ENCODE data around the gene GPRASP2. TPM values are rescaled to one million over a fixed set of nuclear protein-coding genes. Genes with fewer than 3 reads are reported as not detected.

The GPRASP2 gene
- total RNA-seq, 1 experiment from 2014 or later = 7.4 TPM

DNA sequence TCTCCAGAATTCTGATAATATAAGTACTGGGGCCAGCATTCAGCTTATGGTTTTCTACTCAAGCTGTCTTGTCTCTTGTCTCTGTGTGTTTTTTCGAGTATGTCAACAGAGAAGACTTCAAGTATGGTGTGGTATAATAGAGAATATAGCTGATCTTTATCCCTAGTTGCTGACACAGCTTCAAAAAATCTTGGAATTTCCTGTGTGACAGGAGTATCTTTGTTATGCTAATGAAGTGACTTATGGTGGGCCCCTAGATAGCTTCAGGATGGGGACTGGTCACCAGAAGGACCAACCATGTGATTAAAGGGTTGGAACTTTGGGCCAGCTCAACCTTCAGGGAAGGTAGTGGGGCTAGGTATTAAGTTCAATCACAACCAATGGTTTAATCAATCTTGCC, 11.2 kb downstream of the GPRASP2 start:
- ATAC-seq (no peak), DNase-seq (ENCODE audit: low read depth, low spot score) (no peak)
- H3K36me3 ChIP-seq (ENCODE audit: control insufficient read depth, insufficient read depth, low read length) = no peaks in the 10 kb centered on the region
- intact Hi-C loops (cut with micrococcal nuclease; ENCODE audit: unreplicated experiment) (loop anchor here (10.0 kb wide), 1 partner anchor 111 kb away; no protein-coding TSS in a partner anchor), in situ Hi-C loops (cut with HindIII; ENCODE audit: low pct_unique_long_range_greater_than_20kb, low sequenced_read_pairs) (no loop called here)
- H3K27me3 ChIP-seq (ENCODE audit: control insufficient read depth, insufficient read depth, low read length) = no peaks in the 10 kb centered on the region
- ChIA-PET CTCF (no interaction called here), POLR2A (no interaction called here)
- H3K27ac ChIP-seq (ENCODE audit: low read length) = no peak overlapping the region
- no peaks in the 10 kb centered on the region for H3K9me3 ChIP-seq (ENCODE audit: control insufficient read depth, insufficient read depth, low read depth, low read length)
- BruUV-seq (replicated peaks) = no TSS peak
- TF ChIP-seq, protein P1, sequence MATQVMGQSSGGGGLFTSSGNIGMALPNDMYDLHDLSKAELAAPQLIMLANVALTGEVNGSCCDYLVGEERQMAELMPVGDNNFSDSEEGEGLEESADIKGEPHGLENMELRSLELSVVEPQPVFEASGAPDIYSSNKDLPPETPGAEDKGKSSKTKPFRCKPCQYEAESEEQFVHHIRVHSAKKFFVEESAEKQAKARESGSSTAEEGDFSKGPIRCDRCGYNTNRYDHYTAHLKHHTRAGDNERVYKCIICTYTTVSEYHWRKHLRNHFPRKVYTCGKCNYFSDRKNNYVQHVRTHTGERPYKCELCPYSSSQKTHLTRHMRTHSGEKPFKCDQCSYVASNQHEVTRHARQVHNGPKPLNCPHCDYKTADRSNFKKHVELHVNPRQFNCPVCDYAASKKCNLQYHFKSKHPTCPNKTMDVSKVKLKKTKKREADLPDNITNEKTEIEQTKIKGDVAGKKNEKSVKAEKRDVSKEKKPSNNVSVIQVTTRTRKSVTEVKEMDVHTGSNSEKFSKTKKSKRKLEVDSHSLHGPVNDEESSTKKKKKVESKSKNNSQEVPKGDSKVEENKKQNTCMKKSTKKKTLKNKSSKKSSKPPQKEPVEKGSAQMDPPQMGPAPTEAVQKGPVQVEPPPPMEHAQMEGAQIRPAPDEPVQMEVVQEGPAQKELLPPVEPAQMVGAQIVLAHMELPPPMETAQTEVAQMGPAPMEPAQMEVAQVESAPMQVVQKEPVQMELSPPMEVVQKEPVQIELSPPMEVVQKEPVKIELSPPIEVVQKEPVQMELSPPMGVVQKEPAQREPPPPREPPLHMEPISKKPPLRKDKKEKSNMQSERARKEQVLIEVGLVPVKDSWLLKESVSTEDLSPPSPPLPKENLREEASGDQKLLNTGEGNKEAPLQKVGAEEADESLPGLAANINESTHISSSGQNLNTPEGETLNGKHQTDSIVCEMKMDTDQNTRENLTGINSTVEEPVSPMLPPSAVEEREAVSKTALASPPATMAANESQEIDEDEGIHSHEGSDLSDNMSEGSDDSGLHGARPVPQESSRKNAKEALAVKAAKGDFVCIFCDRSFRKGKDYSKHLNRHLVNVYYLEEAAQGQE (IDR thresholded peaks at IDR 0.05; ENCODE audit: insufficient read depth in 1 of 2, low read depth in 2 of 2, low read length in 1 of 2) = no peak
- no peak for TF ChIP-seq SIN3A (IDR thresholded peaks at IDR 0.05; ENCODE audit: borderline replicate concordance, insufficient read depth, low read depth, low read length)
- TF ChIP-seq TCF7L2 (IDR thresholded peaks at IDR 0.05; ENCODE audit: low read depth, low read length) = no peak
- no peak for TF ChIP-seq CTCF (IDR thresholded peaks at IDR 0.05)
- no peak for TF ChIP-seq POLR2AphosphoS5 (IDR thresholded peaks at IDR 0.05; ENCODE audit: low read depth, low read length)
- peaks cover 3% of the 10 kb centered on the region; the same call in 1 of the 2 replicates for H3K4me1 ChIP-seq (ENCODE audit: control insufficient read depth, insufficient read depth, low read length)
- no peak overlapping the region for H3K4me3 ChIP-seq (ENCODE audit: low read depth in 2 of 2, low read length in 2 of 2)

GRCh38 chrX:102727761-102728160, 15.5 kb downstream of the GPRASP2 start:
- no peak for DNase-seq (ENCODE audit: low read depth, low spot score)
- TF ChIP-seq TCF7L2 (IDR thresholded peaks at IDR 0.05; ENCODE audit: low read depth, low read length) (no peak), POLR2AphosphoS5 (IDR thresholded peaks at IDR 0.05; ENCODE audit: low read depth, low read length) (no peak), CTCF (IDR thresholded peaks at IDR 0.05) (no peak), SIN3A (IDR thresholded peaks at IDR 0.05; ENCODE audit: borderline replicate concordance, insufficient read depth, low read depth, low read length) (no peak)
- TF ChIP-seq, protein P1 (IDR thresholded peaks at IDR 0.05; ENCODE audit: insufficient read depth in 1 of 2, low read depth in 2 of 2, low read length in 1 of 2) = no peak
- no TSS peak for BruUV-seq (replicated peaks)
- Histone ChIP-seq H3K36me3 (ENCODE audit: control insufficient read depth, insufficient read depth, low read length) (no peaks in the 10 kb centered on the region), H3K4me3 (ENCODE audit: low read depth in 2 of 2, low read length in 2 of 2) (no peak overlapping the region), H3K27me3 (ENCODE audit: control insufficient read depth, insufficient read depth, low read length) (no peaks in the 10 kb centered on the region), H3K27ac (ENCODE audit: low read length) (no peak overlapping the region), H3K9me3 (ENCODE audit: control insufficient read depth, insufficient read depth, low read depth, low read length) (no peaks in the 10 kb centered on the region), H3K4me1 (ENCODE audit: control insufficient read depth, insufficient read depth, low read length) (no peaks in the 10 kb centered on the region)
- ATAC-seq = no peak
- intact Hi-C loops (cut with micrococcal nuclease; ENCODE audit: unreplicated experiment) = loop anchor here (10.0 kb wide), 1 partner anchor 107 kb away; no protein-coding TSS in a partner anchor
- CTCF ChIA-PET = interaction anchor here (0.6 to 0.7 kb wide), 2 partner anchors 441 to 453 kb away, joined by 8 to 14 read pairs; no protein-coding TSS in a partner anchor
- in situ Hi-C loops (cut with HindIII; ENCODE audit: low pct_unique_long_range_greater_than_20kb, low sequenced_read_pairs) = no loop called here
- POLR2A ChIA-PET = no interaction called here

Data from Panc1 (cell line).